WTC11 (cell line): ENCODE measurements around the gene FGF1. TPM values are rescaled to one million over a fixed set of nuclear protein-coding genes. Genes with fewer than 3 reads are reported as not detected.
A peak's percentile ranks its signal among the peaks of the same experiment; 100 is the strongest.

ENCODE experiments used
- ATAC-seq: fragments of 200-7000 bp; cut with Tn5 transposase; 2 replicates; pipeline ENCODE4 v1.10.0; 2021; ENCODE audit warnings: mild to moderate bottlenecking, moderate library complexity
- CTCF ChIA-PET: fragments of 300-600 bp; sonication (Branson Sonifier 250); formaldehyde crosslinking; loops from one replicate; lab custom pipeline; 2021; ENCODE audit warnings: antibody characterized with exemption; lab: Charles Lee
- POLR2A ChIA-PET: fragments of 350-600 bp; sonication (Branson Sonifier 250); formaldehyde crosslinking; loops from one replicate; lab custom pipeline; 2021; ENCODE audit warnings: antibody characterized with exemption; lab: Charles Lee
- DNase-seq: peaks from one replicate; pipeline ENCODE4 v3.0.0; 2021; ENCODE audit warnings: low spot score
- H3K27ac Mint-ChIP-seq: 2 replicates; pipeline ENCODE4 v1.8.0; 2021; ENCODE audit warnings: mixed read lengths
- H3K27me3 Mint-ChIP-seq: 2 replicates; pipeline ENCODE4 v1.8.0; 2021; ENCODE audit warnings: low read depth, mild to moderate bottlenecking, moderate library complexity, mixed read lengths
- H3K36me3 Mint-ChIP-seq: 2 replicates; pipeline ENCODE4 v1.8.0; 2021; ENCODE audit warnings: mixed read lengths
- H3K4me1 Mint-ChIP-seq: 2 replicates; pipeline ENCODE4 v1.8.0; 2022; ENCODE audit warnings: mixed read lengths
- H3K4me3 Mint-ChIP-seq: 2 replicates; pipeline ENCODE4 v1.8.0; 2021; ENCODE audit warnings: mild to moderate bottlenecking, moderate library complexity, mixed read lengths
- H3K9me3 Mint-ChIP-seq: 2 replicates; pipeline ENCODE4 v1.8.0; 2021; ENCODE audit warnings: mixed read lengths
- ELF4 ChIP-seq: sonication (generic); formaldehyde crosslinking; IDR thresholded peaks from 2 replicates; pipeline ENCODE4 v1.8.1; 2022; ENCODE audit warnings: low read depth, mild to moderate bottlenecking, moderate library complexity, missing genetic modification reagents
- JAZF1 ChIP-seq: fragments of 250-450 bp; sonication (Bioruptor Pico); IDR thresholded peaks from 2 replicates; pipeline ENCODE4 v1.9.0; 2021; ENCODE audit warnings: moderate library complexity, mild to moderate bottlenecking, inconsistent platforms
- KAT7 ChIP-seq: sonication (generic); formaldehyde crosslinking; IDR thresholded peaks from 2 replicates; pipeline ENCODE4 v1.8.1; 2023; ENCODE audit warnings: missing genetic modification reagents, mild to moderate bottlenecking, borderline replicate concordance
- MXD4 ChIP-seq: fragments of 250-450 bp; sonication (Bioruptor Pico); IDR thresholded peaks from 2 replicates; pipeline ENCODE4 v1.8.0; 2021; ENCODE audit warnings: mild to moderate bottlenecking, moderate library complexity, borderline replicate concordance
- NFE2L1 ChIP-seq: sonication (generic); formaldehyde crosslinking; IDR thresholded peaks from 2 replicates; pipeline ENCODE4 v1.8.1; 2023; ENCODE audit warnings: missing genetic modification reagents
- NFYB ChIP-seq: sonication (generic); formaldehyde crosslinking; conservative IDR thresholded peaks from 2 replicates; pipeline ENCODE4 v1.8.0; 2022; ENCODE audit warnings: low read depth, missing genetic modification reagents
- NR1H2 ChIP-seq: sonication (generic); formaldehyde crosslinking; IDR thresholded peaks from 2 replicates; pipeline ENCODE4 v1.9.0; 2021; ENCODE audit warnings: mild to moderate bottlenecking, moderate library complexity, missing genetic modification reagents
- PRRX2 ChIP-seq: fragments of 250-450 bp; sonication (Bioruptor Pico); IDR thresholded peaks from 2 replicates; pipeline ENCODE4 v1.8.0; 2021; ENCODE audit warnings: mild to moderate bottlenecking
- SMAD3 ChIP-seq: sonication (generic); formaldehyde crosslinking; IDR thresholded peaks from 2 replicates; pipeline ENCODE4 v1.8.0; 2022; ENCODE audit warnings: missing genetic modification reagents, mild to moderate bottlenecking, borderline replicate concordance
- SMAD4 ChIP-seq: sonication (generic); formaldehyde crosslinking; IDR thresholded peaks from 2 replicates; pipeline ENCODE4 v1.8.0; 2022; ENCODE audit warnings: mild to moderate bottlenecking, missing genetic modification reagents
- TEAD1 ChIP-seq: sonication (generic); formaldehyde crosslinking; IDR thresholded peaks from 2 replicates; pipeline ENCODE4 v1.8.0; 2022; ENCODE audit warnings: mild to moderate bottlenecking, missing genetic modification reagents
- ZNF121 ChIP-seq: sonication (generic); formaldehyde crosslinking; IDR thresholded peaks from 2 replicates; pipeline ENCODE4 v1.8.0; 2023; ENCODE audit warnings: missing genetic modification reagents
- ZNF219 ChIP-seq: sonication (generic); formaldehyde crosslinking; IDR thresholded peaks from 2 replicates; pipeline ENCODE4 v1.8.0; 2023; ENCODE audit warnings: missing genetic modification reagents, mild to moderate bottlenecking, borderline replicate concordance
- ZNF416 ChIP-seq: fragments of 250-450 bp; sonication (Bioruptor Pico); IDR thresholded peaks from 2 replicates; pipeline ENCODE4 v1.9.0; 2021; ENCODE audit warnings: mild to moderate bottlenecking, inconsistent platforms
- total RNA-seq: library from RNA; stranded (reverse); gene quantifications from 3 replicates; pipeline ENCODE4 v1.2.3, GENCODE V29; 2021
- TF ChIP-seq, protein P1 (sequence below): sonication (generic); formaldehyde crosslinking; IDR thresholded peaks from 2 replicates; pipeline ENCODE4 v1.8.1; 2023; ENCODE audit warnings: mild to moderate bottlenecking, moderate library complexity, missing genetic modification reagents
- TF ChIP-seq, protein P2 (sequence below): sonication (generic); formaldehyde crosslinking; conservative IDR thresholded peaks from 2 replicates; pipeline ENCODE4 v1.8.1; 2023; ENCODE audit warnings: mild to moderate bottlenecking, low read depth, missing genetic modification reagents, moderate library complexity
- TF ChIP-seq, protein P3 (sequence below): sonication (generic); formaldehyde crosslinking; IDR thresholded peaks from 2 replicates; pipeline ENCODE4 v1.8.0; 2023; ENCODE audit warnings: missing genetic modification reagents
- TF ChIP-seq, protein P4 (sequence below): sonication (generic); formaldehyde crosslinking; IDR thresholded peaks from 2 replicates; pipeline ENCODE4 v1.8.0; 2023; ENCODE audit warnings: mild to moderate bottlenecking, missing genetic modification reagents
- TF ChIP-seq, protein P5 (sequence below): sonication (generic); formaldehyde crosslinking; IDR thresholded peaks from 2 replicates; pipeline ENCODE4 v1.8.1; 2023; ENCODE audit warnings: mild to moderate bottlenecking, missing genetic modification reagents, borderline replicate concordance
- TF ChIP-seq, protein P6 (sequence below): sonication (generic); formaldehyde crosslinking; IDR thresholded peaks from 2 replicates; pipeline ENCODE4 v1.8.1; 2022; ENCODE audit warnings: mild to moderate bottlenecking, moderate library complexity, missing genetic modification reagents

The FGF1 gene
- total RNA-seq, 1 experiment from 2014 or later = 0.55 TPM

DNA sequence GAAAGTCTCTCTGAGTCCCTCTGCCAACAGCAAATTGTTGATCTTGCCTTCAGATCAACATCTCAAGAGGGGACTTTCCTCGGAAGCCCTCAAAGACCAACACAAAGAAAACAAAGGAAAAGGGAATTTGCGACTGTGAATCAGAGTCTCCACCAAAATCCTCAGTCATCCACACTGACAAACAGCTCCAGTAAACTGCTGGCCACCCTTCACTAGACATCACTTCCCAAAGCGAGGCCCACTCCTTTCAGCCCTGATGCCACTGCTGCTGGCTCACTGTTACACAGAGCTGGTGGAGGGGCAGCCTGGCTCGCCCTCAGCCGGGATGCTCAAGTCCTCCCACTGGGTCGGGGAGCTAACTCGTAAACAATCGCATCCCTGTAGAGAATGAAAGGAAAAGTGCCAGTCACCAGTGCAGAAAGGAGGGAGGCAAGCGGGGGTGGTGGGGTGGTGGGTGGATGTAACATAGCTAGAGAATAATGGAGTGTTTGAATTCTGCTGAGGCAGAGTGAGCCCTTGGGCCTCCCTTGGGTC is 1.3 kb downstream of the FGF1 start:
- TF ChIP-seq TEAD1 (CRISPR knock-in tag) = 0 out of 2 replicates have a peak, but pooled peaks have one; percentile 28
- TF ChIP-seq NFYB (CRISPR knock-in tag) = no peak
- no peak overlapping the region; the same call in 1 of the 2 replicates for H3K4me3 Mint-ChIP-seq
- H3K27me3 Mint-ChIP-seq = no peaks in the 10 kb centered on the region; the same call in 1 of the 2 replicates
- POLR2A ChIA-PET = interaction anchor here (0.6 to 1.2 kb wide), 3 partner anchors 13 to 24 kb away, joined by 3 read pairs; no protein-coding TSS in a partner anchor
- no peaks in the 10 kb centered on the region for H3K36me3 Mint-ChIP-seq
- CTCF ChIA-PET = interaction anchor here (0.7 to 3.6 kb wide), 10 partner anchors 10 to 1117 kb away, joined by 3 to 49 read pairs (median 8); no protein-coding TSS in a partner anchor
- H3K4me1 Mint-ChIP-seq = peaks cover 50% of the 10 kb centered on the region
- peak overlapping the region; percentile 93 for H3K27ac Mint-ChIP-seq
- DNase-seq (no peak), ATAC-seq (peak; percentile 74)
- peaks cover 8% of the 10 kb centered on the region for H3K9me3 Mint-ChIP-seq

DNA sequence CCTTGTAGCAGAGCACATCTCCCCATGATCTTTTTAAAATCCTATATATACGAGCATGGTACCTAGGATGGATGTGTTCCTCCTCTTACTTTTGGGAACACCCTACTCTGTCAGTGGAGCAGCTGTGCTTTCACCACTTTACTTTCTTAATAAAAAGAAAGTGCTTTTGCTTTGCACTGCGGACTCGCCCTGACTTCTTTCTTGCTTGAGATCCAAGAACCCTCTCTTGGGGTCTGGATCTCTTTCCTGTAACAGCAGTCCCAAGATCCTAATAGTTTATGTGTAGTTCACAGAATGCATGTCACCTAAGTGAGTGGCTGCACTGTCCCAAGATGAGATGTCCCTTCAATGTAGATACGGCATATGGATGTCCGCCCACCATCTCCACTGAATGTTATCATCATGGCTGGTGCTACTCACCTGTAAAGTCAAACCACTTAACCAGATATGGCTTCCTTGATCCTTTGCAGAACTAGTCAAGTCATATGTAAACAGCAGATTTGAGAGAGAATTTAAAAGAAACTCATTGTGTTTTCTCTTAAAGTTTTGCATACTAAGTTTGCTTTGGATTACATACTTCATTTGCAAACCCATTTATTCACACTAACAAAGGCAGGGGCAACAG is 1.9 kb downstream of the FGF1 start:
- DNase-seq (no peak), ATAC-seq (no peak)
- peaks cover 9% of the 10 kb centered on the region for H3K9me3 Mint-ChIP-seq
- TF ChIP-seq SMAD4 (CRISPR knock-in tag) (no peak), ZNF416 (CRISPR knock-in tag) (no peak), NFE2L1 (no peak), SMAD3 (no peak), MXD4 (CRISPR knock-in tag) (no peak), KAT7 (CRISPR knock-in tag) (no peak), ZNF121 (CRISPR knock-in tag) (no peak), ZNF219 (CRISPR knock-in tag) (no peak), ELF4 (no peak), JAZF1 (no peak), TEAD1 (CRISPR knock-in tag) (no peak), PRRX2 (CRISPR knock-in tag) (no peak), NR1H2 (CRISPR knock-in tag) (no peak)
- TF ChIP-seq, protein P1, sequence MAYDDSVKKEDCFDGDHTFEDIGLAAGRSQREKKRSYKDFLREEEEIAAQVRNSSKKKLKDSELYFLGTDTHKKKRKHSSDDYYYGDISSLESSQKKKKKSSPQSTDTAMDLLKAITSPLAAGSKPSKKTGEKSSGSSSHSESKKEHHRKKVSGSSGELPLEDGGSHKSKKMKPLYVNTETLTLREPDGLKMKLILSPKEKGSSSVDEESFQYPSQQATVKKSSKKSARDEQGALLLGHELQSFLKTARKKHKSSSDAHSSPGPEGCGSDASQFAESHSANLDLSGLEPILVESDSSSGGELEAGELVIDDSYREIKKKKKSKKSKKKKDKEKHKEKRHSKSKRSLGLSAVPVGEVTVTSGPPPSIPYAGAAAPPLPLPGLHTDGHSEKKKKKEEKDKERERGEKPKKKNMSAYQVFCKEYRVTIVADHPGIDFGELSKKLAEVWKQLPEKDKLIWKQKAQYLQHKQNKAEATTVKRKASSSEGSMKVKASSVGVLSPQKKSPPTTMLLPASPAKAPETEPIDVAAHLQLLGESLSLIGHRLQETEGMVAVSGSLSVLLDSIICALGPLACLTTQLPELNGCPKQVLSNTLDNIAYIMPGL = no peak
- TF ChIP-seq, protein P2, sequence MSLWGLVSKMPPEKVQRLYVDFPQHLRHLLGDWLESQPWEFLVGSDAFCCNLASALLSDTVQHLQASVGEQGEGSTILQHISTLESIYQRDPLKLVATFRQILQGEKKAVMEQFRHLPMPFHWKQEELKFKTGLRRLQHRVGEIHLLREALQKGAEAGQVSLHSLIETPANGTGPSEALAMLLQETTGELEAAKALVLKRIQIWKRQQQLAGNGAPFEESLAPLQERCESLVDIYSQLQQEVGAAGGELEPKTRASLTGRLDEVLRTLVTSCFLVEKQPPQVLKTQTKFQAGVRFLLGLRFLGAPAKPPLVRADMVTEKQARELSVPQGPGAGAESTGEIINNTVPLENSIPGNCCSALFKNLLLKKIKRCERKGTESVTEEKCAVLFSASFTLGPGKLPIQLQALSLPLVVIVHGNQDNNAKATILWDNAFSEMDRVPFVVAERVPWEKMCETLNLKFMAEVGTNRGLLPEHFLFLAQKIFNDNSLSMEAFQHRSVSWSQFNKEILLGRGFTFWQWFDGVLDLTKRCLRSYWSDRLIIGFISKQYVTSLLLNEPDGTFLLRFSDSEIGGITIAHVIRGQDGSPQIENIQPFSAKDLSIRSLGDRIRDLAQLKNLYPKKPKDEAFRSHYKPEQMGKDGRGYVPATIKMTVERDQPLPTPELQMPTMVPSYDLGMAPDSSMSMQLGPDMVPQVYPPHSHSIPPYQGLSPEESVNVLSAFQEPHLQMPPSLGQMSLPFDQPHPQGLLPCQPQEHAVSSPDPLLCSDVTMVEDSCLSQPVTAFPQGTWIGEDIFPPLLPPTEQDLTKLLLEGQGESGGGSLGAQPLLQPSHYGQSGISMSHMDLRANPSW (CRISPR knock-in tag) = no peak
- TF ChIP-seq, protein P3, sequence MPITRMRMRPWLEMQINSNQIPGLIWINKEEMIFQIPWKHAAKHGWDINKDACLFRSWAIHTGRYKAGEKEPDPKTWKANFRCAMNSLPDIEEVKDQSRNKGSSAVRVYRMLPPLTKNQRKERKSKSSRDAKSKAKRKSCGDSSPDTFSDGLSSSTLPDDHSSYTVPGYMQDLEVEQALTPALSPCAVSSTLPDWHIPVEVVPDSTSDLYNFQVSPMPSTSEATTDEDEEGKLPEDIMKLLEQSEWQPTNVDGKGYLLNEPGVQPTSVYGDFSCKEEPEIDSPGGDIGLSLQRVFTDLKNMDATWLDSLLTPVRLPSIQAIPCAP (CRISPR knock-in tag) = no peak
- TF ChIP-seq, protein P4, sequence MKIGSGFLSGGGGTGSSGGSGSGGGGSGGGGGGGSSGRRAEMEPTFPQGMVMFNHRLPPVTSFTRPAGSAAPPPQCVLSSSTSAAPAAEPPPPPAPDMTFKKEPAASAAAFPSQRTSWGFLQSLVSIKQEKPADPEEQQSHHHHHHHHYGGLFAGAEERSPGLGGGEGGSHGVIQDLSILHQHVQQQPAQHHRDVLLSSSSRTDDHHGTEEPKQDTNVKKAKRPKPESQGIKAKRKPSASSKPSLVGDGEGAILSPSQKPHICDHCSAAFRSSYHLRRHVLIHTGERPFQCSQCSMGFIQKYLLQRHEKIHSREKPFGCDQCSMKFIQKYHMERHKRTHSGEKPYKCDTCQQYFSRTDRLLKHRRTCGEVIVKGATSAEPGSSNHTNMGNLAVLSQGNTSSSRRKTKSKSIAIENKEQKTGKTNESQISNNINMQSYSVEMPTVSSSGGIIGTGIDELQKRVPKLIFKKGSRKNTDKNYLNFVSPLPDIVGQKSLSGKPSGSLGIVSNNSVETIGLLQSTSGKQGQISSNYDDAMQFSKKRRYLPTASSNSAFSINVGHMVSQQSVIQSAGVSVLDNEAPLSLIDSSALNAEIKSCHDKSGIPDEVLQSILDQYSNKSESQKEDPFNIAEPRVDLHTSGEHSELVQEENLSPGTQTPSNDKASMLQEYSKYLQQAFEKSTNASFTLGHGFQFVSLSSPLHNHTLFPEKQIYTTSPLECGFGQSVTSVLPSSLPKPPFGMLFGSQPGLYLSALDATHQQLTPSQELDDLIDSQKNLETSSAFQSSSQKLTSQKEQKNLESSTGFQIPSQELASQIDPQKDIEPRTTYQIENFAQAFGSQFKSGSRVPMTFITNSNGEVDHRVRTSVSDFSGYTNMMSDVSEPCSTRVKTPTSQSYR = no peak
- TF ChIP-seq, protein P5, sequence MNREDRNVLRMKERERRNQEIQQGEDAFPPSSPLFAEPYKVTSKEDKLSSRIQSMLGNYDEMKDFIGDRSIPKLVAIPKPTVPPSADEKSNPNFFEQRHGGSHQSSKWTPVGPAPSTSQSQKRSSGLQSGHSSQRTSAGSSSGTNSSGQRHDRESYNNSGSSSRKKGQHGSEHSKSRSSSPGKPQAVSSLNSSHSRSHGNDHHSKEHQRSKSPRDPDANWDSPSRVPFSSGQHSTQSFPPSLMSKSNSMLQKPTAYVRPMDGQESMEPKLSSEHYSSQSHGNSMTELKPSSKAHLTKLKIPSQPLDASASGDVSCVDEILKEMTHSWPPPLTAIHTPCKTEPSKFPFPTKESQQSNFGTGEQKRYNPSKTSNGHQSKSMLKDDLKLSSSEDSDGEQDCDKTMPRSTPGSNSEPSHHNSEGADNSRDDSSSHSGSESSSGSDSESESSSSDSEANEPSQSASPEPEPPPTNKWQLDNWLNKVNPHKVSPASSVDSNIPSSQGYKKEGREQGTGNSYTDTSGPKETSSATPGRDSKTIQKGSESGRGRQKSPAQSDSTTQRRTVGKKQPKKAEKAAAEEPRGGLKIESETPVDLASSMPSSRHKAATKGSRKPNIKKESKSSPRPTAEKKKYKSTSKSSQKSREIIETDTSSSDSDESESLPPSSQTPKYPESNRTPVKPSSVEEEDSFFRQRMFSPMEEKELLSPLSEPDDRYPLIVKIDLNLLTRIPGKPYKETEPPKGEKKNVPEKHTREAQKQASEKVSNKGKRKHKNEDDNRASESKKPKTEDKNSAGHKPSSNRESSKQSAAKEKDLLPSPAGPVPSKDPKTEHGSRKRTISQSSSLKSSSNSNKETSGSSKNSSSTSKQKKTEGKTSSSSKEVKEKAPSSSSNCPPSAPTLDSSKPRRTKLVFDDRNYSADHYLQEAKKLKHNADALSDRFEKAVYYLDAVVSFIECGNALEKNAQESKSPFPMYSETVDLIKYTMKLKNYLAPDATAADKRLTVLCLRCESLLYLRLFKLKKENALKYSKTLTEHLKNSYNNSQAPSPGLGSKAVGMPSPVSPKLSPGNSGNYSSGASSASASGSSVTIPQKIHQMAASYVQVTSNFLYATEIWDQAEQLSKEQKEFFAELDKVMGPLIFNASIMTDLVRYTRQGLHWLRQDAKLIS (CRISPR knock-in tag) = no peak
- TF ChIP-seq, protein P6, sequence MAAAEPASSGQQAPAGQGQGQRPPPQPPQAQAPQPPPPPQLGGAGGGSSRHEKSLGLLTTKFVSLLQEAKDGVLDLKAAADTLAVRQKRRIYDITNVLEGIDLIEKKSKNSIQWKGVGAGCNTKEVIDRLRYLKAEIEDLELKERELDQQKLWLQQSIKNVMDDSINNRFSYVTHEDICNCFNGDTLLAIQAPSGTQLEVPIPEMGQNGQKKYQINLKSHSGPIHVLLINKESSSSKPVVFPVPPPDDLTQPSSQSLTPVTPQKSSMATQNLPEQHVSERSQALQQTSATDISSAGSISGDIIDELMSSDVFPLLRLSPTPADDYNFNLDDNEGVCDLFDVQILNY = no peak
- TF ChIP-seq, all 79 proteins: peak for 0
- H3K4me1 Mint-ChIP-seq = peaks cover 50% of the 10 kb centered on the region
- H3K4me3 Mint-ChIP-seq = no peak overlapping the region
- ChIA-PET CTCF (interaction anchor here (0.7 to 3.6 kb wide), 9 partner anchors 10 to 1117 kb away, joined by 3 to 49 read pairs (median 11); no protein-coding TSS in a partner anchor), POLR2A (no interaction called here)
- no peaks in the 10 kb centered on the region for H3K36me3 Mint-ChIP-seq
- no peaks in the 10 kb centered on the region; the same call in 1 of the 2 replicates for H3K27me3 Mint-ChIP-seq
- peak overlapping the region; percentile 93 for H3K27ac Mint-ChIP-seq
